Loucy (cell line): Measurements from ENCODE around the gene CD28.

Experiments
- CTCF ChIP-seq: fragments of 200-600 bp; sonication (generic); conservative IDR thresholded peaks from 2 replicates; pipeline ENCODE4 v1.5.1; 2014; ENCODE audit warnings: mild to moderate bottlenecking, antibody characterized with exemption, low read length
- EZH2phosphoT487 ChIP-seq: fragments of 200-600 bp; IDR thresholded peaks from 2 replicates; pipeline ENCODE4 v1.6.1; 2018; ENCODE audit warnings: antibody characterized with exemption, mild to moderate bottlenecking, moderate library complexity, borderline replicate concordance

DNA sequence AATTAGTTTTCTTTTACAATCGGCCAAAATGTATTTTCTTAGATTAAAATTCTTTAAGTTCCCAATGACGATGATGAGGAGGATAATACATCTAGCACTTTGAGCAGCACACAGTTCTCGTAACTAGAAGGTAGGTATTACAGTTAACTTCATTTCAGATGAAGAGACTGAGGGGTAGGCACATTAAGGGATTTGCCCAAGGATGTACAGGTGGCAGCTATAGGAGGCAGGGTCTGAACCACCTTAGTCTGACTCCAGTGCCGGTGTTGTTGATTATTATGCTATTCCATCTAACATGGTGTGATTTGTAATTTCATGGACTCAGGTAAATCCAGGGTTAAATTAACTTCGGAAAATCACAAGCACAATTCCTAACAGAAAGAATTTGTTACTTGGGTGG lies 1.1 kb downstream of the CD28 start:
- TF ChIP-seq CTCF (no peak), EZH2phosphoT487 (no peak)
